ENCODE results near the gene RTN4RL1. TPM values are rescaled to one million over a fixed set of nuclear protein-coding genes. Genes with fewer than 3 reads are reported as not detected.

The RTN4RL1 gene
- polyA plus RNA-seq, 1 donor (not counting 4 experiments of a cell fraction or from before 2014, with no cell fraction given): 2.3 TPM

GRCh38 chr17:2012499-2012898, 12.6 kb downstream of the RTN4RL1 start:
- H2AFZ ChIP-seq (ENCODE audit: control insufficient read depth, low read length): no peak overlapping the region
- H3K27ac ChIP-seq (ENCODE audit: control insufficient read depth, insufficient read depth, low read length): peak overlapping the region; percentile 34
- no peaks in the 10 kb centered on the region for H3K9me3 ChIP-seq (ENCODE audit: control insufficient read depth, low read depth, low read length)
- no peak overlapping the region for H3K4me3 ChIP-seq (ENCODE audit: control insufficient read depth in 2 of 3, extremely low read depth in 1 of 3, insufficient read depth in 2 of 3, low read depth in 1 of 3, low read length in 3 of 3)
- no peaks in the 10 kb centered on the region for H3K9me1 ChIP-seq (ENCODE audit: control insufficient read depth, extremely low read depth, insufficient read depth, low read length)
- H3K4me1 ChIP-seq (ENCODE audit: control insufficient read depth, extremely low read depth, insufficient read depth, low read length): peaks cover 25% of the 10 kb centered on the region
- TF ChIP-seq EZH2 (IDR thresholded peaks at IDR 0.05; ENCODE audit: low read length) (no peak), CTCF (optimal IDR thresholded peaks at IDR 0.05 in 1 of 3, IDR thresholded peaks at IDR 0.05 in 1 of 3, conservative IDR thresholded peaks at IDR 0.05 in 1 of 3; ENCODE audit: extremely low read depth in 1 of 3, insufficient read depth in 2 of 3, low read length in 3 of 3) (no peak)
- H3K36me3 ChIP-seq (ENCODE audit: control insufficient read depth in 2 of 2, extremely low read depth in 1 of 2, insufficient read depth in 2 of 2, low read length in 2 of 2): peaks cover 0 to 5% of the 10 kb centered on the region in 2 experiments
- DNase-seq (ENCODE audit: low read depth, low spot score) (no peak), FAIRE-seq (no peak)
- dilution Hi-C loops (cut with MboI; ENCODE audit: extremely low pct_ligation_motif_present, low sequenced_read_pairs): no loop called here
- H3K4me2 ChIP-seq (ENCODE audit: control insufficient read depth, extremely low read depth, insufficient read depth, low read depth, low read length): peak overlapping the region; percentile 83
- H4K20me1 ChIP-seq (ENCODE audit: control insufficient read depth, extremely low read depth, insufficient read depth, low read length): no peaks in the 10 kb centered on the region
- no peaks in the 10 kb centered on the region for H3K27me3 ChIP-seq (ENCODE audit: control insufficient read depth, extremely low read depth, insufficient read depth, low read length)
- H3K79me2 ChIP-seq (ENCODE audit: control insufficient read depth, insufficient read depth, low read length): no peaks in the 10 kb centered on the region
- no peak overlapping the region for H3K9ac ChIP-seq (ENCODE audit: control insufficient read depth, extremely low read depth, insufficient read depth, low read length)

GRCh38 chr17:2011411-2012371, 13.4 kb downstream of the RTN4RL1 start:
- Histone ChIP-seq H2AFZ (ENCODE audit: control insufficient read depth, low read length) (peak overlapping the region; percentile 55), H3K9me1 (ENCODE audit: control insufficient read depth, extremely low read depth, insufficient read depth, low read length) (no peaks in the 10 kb centered on the region), H3K4me1 (ENCODE audit: control insufficient read depth, extremely low read depth, insufficient read depth, low read length) (peaks cover 21% of the 10 kb centered on the region), H3K4me3 (ENCODE audit: control insufficient read depth in 2 of 3, extremely low read depth in 1 of 3, insufficient read depth in 2 of 3, low read depth in 1 of 3, low read length in 3 of 3) (peak overlapping the region in 2 of 3 experiments; percentile 5 to 23), H3K9ac (ENCODE audit: control insufficient read depth, extremely low read depth, insufficient read depth, low read length) (peak overlapping the region; percentile 26), H3K27ac (ENCODE audit: control insufficient read depth, insufficient read depth, low read length) (peak overlapping the region; percentile 34), H3K27me3 (ENCODE audit: control insufficient read depth, extremely low read depth, insufficient read depth, low read length) (no peaks in the 10 kb centered on the region), H3K79me2 (ENCODE audit: control insufficient read depth, insufficient read depth, low read length) (no peaks in the 10 kb centered on the region), H3K9me3 (ENCODE audit: control insufficient read depth, low read depth, low read length) (no peaks in the 10 kb centered on the region), H4K20me1 (ENCODE audit: control insufficient read depth, extremely low read depth, insufficient read depth, low read length) (no peaks in the 10 kb centered on the region), H3K4me2 (ENCODE audit: control insufficient read depth, extremely low read depth, insufficient read depth, low read depth, low read length) (peak overlapping the region; percentile 83), H3K36me3 (ENCODE audit: control insufficient read depth in 2 of 2, extremely low read depth in 1 of 2, insufficient read depth in 2 of 2, low read length in 2 of 2) (peaks cover 0 to 5% of the 10 kb centered on the region in 2 experiments)
- DNase-seq (ENCODE audit: low read depth, low spot score): no peak
- TF ChIP-seq CTCF (optimal IDR thresholded peaks at IDR 0.05 in 1 of 3, IDR thresholded peaks at IDR 0.05 in 1 of 3, conservative IDR thresholded peaks at IDR 0.05 in 1 of 3; ENCODE audit: extremely low read depth in 1 of 3, insufficient read depth in 2 of 3, low read length in 3 of 3) (no peak), EZH2 (IDR thresholded peaks at IDR 0.05; ENCODE audit: low read length) (no peak)
- peak; percentile 90 for FAIRE-seq
- dilution Hi-C loops (cut with MboI; ENCODE audit: extremely low pct_ligation_motif_present, low sequenced_read_pairs): no loop called here

Data from keratinocyte (primary cell).